ENCODE results near the gene TRMT5.

DNA sequence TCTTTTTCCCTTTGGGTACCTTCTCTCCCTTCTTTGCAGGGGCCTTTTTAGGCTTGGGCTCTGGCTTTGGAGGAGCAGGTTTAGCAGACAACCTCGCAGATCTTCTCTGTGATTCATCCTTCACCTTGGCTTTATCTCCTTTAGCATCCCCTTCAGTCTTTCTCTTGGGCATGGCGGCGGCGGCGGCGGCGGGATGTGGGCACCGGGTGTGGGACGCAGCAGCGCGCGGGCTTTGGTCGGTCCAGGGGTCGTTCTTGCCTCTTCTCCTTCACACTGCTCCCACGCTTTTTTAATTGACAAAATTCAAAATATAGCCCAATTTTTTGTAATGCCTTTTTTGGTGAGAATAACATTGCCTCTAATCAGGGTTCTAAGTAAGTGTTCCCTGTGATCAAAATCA lies 8.6 kb downstream of the TRMT5 start:
- TF ChIP-seq ETV6 (CRISPR knock-in tag; IDR thresholded peaks at IDR 0.05), result no peak
- no peak for TF ChIP-seq FOXJ3 (CRISPR knock-in tag; IDR thresholded peaks at IDR 0.05; ENCODE audit: borderline replicate concordance)
- TF ChIP-seq ZNF416 (CRISPR knock-in tag; IDR thresholded peaks at IDR 0.05), result no peak
- TF ChIP-seq, protein P1, sequence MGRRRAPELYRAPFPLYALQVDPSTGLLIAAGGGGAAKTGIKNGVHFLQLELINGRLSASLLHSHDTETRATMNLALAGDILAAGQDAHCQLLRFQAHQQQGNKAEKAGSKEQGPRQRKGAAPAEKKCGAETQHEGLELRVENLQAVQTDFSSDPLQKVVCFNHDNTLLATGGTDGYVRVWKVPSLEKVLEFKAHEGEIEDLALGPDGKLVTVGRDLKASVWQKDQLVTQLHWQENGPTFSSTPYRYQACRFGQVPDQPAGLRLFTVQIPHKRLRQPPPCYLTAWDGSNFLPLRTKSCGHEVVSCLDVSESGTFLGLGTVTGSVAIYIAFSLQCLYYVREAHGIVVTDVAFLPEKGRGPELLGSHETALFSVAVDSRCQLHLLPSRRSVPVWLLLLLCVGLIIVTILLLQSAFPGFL (CRISPR knock-in tag; IDR thresholded peaks at IDR 0.05; ENCODE audit: borderline replicate concordance), result no peak
- TF ChIP-seq, protein P2, sequence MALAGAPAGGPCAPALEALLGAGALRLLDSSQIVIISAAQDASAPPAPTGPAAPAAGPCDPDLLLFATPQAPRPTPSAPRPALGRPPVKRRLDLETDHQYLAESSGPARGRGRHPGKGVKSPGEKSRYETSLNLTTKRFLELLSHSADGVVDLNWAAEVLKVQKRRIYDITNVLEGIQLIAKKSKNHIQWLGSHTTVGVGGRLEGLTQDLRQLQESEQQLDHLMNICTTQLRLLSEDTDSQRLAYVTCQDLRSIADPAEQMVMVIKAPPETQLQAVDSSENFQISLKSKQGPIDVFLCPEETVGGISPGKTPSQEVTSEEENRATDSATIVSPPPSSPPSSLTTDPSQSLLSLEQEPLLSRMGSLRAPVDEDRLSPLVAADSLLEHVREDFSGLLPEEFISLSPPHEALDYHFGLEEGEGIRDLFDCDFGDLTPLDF (CRISPR knock-in tag; IDR thresholded peaks at IDR 0.05), result no peak
- no peak for TF ChIP-seq NR3C1 (CRISPR knock-in tag; conservative IDR thresholded peaks at IDR 0.05; ENCODE audit: low read depth)
- TF ChIP-seq, protein P3, sequence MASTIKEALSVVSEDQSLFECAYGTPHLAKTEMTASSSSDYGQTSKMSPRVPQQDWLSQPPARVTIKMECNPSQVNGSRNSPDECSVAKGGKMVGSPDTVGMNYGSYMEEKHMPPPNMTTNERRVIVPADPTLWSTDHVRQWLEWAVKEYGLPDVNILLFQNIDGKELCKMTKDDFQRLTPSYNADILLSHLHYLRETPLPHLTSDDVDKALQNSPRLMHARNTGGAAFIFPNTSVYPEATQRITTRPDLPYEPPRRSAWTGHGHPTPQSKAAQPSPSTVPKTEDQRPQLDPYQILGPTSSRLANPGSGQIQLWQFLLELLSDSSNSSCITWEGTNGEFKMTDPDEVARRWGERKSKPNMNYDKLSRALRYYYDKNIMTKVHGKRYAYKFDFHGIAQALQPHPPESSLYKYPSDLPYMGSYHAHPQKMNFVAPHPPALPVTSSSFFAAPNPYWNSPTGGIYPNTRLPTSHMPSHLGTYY (CRISPR knock-in tag; IDR thresholded peaks at IDR 0.05), result no peak

Measured in WTC11 (cell line).